ENCODE data around the gene THAP11. TPM values are rescaled to one million over a fixed set of nuclear protein-coding genes. Genes with fewer than 3 reads are reported as not detected.
A peak's percentile ranks its signal among the peaks of the same experiment; 100 is the strongest.

The THAP11 gene
- total RNA-seq, 3 donors from 2014 or later (not counting 1 experiment from before 2014, with no cell fraction given): 25.5 to 35.8 (median 30.3) TPM

DNA sequence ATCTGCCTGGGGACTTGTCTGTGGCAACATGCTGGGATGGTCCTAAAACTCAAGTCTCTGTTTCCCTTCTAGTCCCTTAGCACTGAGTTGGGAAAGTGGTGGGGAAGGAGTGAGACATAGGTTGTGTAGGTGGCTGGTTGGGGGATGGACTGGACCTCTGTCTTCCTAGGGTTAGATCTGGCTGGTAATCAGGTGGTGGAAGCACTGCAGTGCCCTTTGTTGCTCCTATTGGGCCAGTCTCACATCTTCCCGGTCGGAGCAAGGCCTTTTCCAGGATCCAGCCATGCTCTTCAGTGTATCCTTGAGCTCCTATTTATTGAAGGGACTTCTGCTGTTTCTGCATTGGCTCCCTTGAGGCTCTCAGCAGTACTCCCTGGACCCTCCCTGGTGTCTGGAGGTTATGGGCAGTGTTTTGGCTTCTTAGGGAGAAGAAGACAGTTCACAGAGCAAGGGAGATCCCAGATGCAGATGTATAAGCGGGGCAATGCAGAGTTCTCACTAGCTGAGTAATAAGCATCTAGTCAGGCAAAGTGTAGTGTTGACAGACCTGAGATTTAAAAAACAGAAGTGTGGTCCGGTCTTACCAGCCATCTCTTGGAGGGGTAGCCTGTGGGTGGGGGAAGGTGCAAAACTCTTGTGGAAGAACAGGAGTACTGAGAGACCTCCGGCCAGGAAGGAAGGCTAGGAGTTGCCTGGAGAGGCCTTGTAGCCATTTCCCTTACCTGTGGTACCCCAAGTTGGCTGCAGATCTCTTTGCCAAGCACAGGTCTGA lies 3.4 kb downstream of the THAP11 start:
- 76% methylated on average over 5 of the region's 5 CpGs for WGBS (ENCODE audit: insufficient coverage)
- TF ChIP-seq CTCF (IDR thresholded peaks at IDR 0.05): no peak
- Mint-ChIP-seq H3K36me3 (no peaks in the 10 kb centered on the region), H3K9me3 (no peaks in the 10 kb centered on the region), H3K27ac (peak overlapping the region; percentile 86 to 89), H3K4me3 (peak overlapping the region; percentile 84), H3K27me3 (ENCODE audit: low read depth in 2 of 2) (no peaks in the 10 kb centered on the region), H3K4me1 (peaks cover 39 to 43% of the 10 kb centered on the region in 2 donors)
- Histone ChIP-seq H3K27ac (ENCODE audit: low read length) (peak overlapping the region; percentile 92), H3K36me3 (ENCODE audit: control insufficient read depth, insufficient read depth, low read length) (peaks cover 3% of the 10 kb centered on the region), H3K4me3 (ENCODE audit: low read length) (no peak overlapping the region), H3K4me1 (ENCODE audit: control insufficient read depth, insufficient read depth, low read length) (peaks cover 57% of the 10 kb centered on the region), H3K27me3 (ENCODE audit: control insufficient read depth, insufficient read depth, low read length) (no peaks in the 10 kb centered on the region), H3K9me3 (ENCODE audit: control insufficient read depth, insufficient read depth, low read length) (no peaks in the 10 kb centered on the region)
- DNase-seq: no peak
- intact Hi-C loops (cut with micrococcal nuclease): loop anchor here (1.0 to 2.0 kb wide), 4 partner anchors 13 to 48 kb away; partner anchors contain the start of genes EDC4, PSKH1, RANBP10 and TSNAXIP1
- ATAC-seq: no peak

DNA sequence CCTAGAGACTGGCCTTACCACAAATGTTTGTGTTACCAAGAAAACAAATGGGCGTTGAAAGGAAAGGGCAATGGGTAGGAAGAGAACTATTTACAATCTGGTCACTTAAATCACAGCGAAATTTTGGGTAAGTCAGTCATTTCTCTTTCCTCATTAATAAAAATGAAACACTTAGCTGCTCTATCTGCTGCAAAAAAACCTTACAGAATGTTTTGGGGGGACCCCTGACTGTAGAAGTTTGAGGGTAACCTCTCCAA lies 3.9 kb downstream of the THAP11 start:
- WGBS (ENCODE audit: insufficient coverage): 15% methylated on average over 2 of the region's 2 CpGs
- Mint-ChIP-seq H3K27ac (peak overlapping the region; percentile 86 to 89), H3K36me3 (no peaks in the 10 kb centered on the region), H3K4me3 (peak overlapping the region; percentile 84), H3K27me3 (ENCODE audit: low read depth in 2 of 2) (no peaks in the 10 kb centered on the region), H3K4me1 (peaks cover 39 to 43% of the 10 kb centered on the region in 2 donors), H3K9me3 (no peaks in the 10 kb centered on the region)
- DNase-seq (peak in 1 of 2 donors; percentile 22), ATAC-seq (no peak)
- H3K27ac ChIP-seq (ENCODE audit: low read length): peak overlapping the region; percentile 92
- no peaks in the 10 kb centered on the region for H3K27me3 ChIP-seq (ENCODE audit: control insufficient read depth, insufficient read depth, low read length)
- peaks cover 3% of the 10 kb centered on the region for H3K36me3 ChIP-seq (ENCODE audit: control insufficient read depth, insufficient read depth, low read length)
- intact Hi-C loops (cut with micrococcal nuclease): loop anchor here (1.0 to 2.0 kb wide), 4 partner anchors 13 to 47 kb away; partner anchors contain the start of genes EDC4, PSKH1, RANBP10 and TSNAXIP1
- H3K9me3 ChIP-seq (ENCODE audit: control insufficient read depth, insufficient read depth, low read length): no peaks in the 10 kb centered on the region
- H3K4me1 ChIP-seq (ENCODE audit: control insufficient read depth, insufficient read depth, low read length): peaks cover 57% of the 10 kb centered on the region
- peak overlapping the region; percentile 86 for H3K4me3 ChIP-seq (ENCODE audit: low read length)
- no peak for TF ChIP-seq CTCF (IDR thresholded peaks at IDR 0.05)

- under 1% methylated on average over 57 of the region's 57 CpGs for WGBS (ENCODE audit: insufficient coverage)
- H3K9me3 ChIP-seq (ENCODE audit: control insufficient read depth, insufficient read depth, low read length): no peaks in the 10 kb centered on the region
- Mint-ChIP-seq H3K9me3 (no peaks in the 10 kb centered on the region), H3K27me3 (ENCODE audit: low read depth in 2 of 2) (no peaks in the 10 kb centered on the region), H3K36me3 (no peaks in the 10 kb centered on the region), H3K27ac (peak within 1 kb of the TSS; percentile 86 to 89), H3K4me3 (peak within 1 kb of the TSS; percentile 84), H3K4me1 (peaks cover 36 to 40% of the 10 kb centered on the region in 2 donors)
- intact Hi-C loops (cut with micrococcal nuclease): loop anchor here (1.0 to 2.0 kb wide), 4 partner anchors 14 to 47 kb away; partner anchors contain the start of genes EDC4, PSKH1, RANBP10 and TSNAXIP1
- no peak for TF ChIP-seq CTCF (IDR thresholded peaks at IDR 0.05)
- peak within 1 kb of the TSS; percentile 86 for H3K4me3 ChIP-seq (ENCODE audit: low read length)
- DNase-seq (peak; percentile 95 to 96), ATAC-seq (peak; percentile 72 to 87 (median 76))
- H3K4me1 ChIP-seq (ENCODE audit: control insufficient read depth, insufficient read depth, low read length): peaks cover 55% of the 10 kb centered on the region
- H3K27me3 ChIP-seq (ENCODE audit: control insufficient read depth, insufficient read depth, low read length): no peaks in the 10 kb centered on the region
- peaks cover 3% of the 10 kb centered on the region for H3K36me3 ChIP-seq (ENCODE audit: control insufficient read depth, insufficient read depth, low read length)
- H3K27ac ChIP-seq (ENCODE audit: low read length): peak within 1 kb of the TSS; percentile 92
Observed at GRCh38 chr16:67846320-67847063, 4.4 kb downstream of the THAP11 start, which contains the start of gene NUTF2. Gene NUTF2, plus strand, starts transcription at chr16:67846933. Its CDS starts 18,198 bp downstream, at chr16:67865131.

All from natural killer cell (primary cell).